GM12878 (cell line): Measurements from ENCODE around the gene NUDT1. TPM values are rescaled to one million over a fixed set of nuclear protein-coding genes. Genes with fewer than 3 reads are reported as not detected.

Experiments used
- ATAC-seq: fragments of 200-7000 bp; cut with Tn5 transposase; 3 replicates; pipeline ENCODE4 v1.9.1; 2020; ENCODE audit warnings: mild to moderate bottlenecking, moderate library complexity
- BruUV-seq: library from RNA; stranded (reverse); fragments of 400-500 nt; replicated peaks from 2 replicates; lab custom pipeline; 2021; lab: Mats Ljungman, UMichigan
- CTCF ChIA-PET: fragments of 300-600 bp; sonication (Branson Sonifier 250); formaldehyde crosslinking; extraction: SDS; loops from one replicate; lab custom pipeline; 2021; ENCODE audit warnings: inconsistent platforms; lab: Yijun Ruan, JAX
- POLR2A ChIA-PET: fragments of 350-600 bp; formaldehyde crosslinking; extraction: SDS; loops from one replicate; lab custom pipeline; 2021; ENCODE audit warnings: inconsistent platforms; lab: Charles Lee
- RAD21 ChIA-PET: fragments of 300-600 bp; sonication (Branson Sonifier 250); formaldehyde crosslinking; loops from one replicate; lab custom pipeline; 2023; ENCODE audit warnings: antibody characterized with exemption; ENCODE audit not compliant: unreplicated experiment; lab: Charles Lee
- SMC1A ChIA-PET: fragments of 300-600 bp; sonication (Branson Sonifier 250); formaldehyde crosslinking; loops from one replicate; lab custom pipeline; 2023; ENCODE audit not compliant: unreplicated experiment, uncharacterized antibody; lab: Charles Lee
- DNase-seq: peaks from one replicate; pipeline ENCODE4 v3.0.0-alpha.2; 2011; ENCODE audit warnings: low read depth, low spot score
- FAIRE-seq: peaks from 3 replicates; lab custom pipeline; 2011; peaks lifted over from hg19 to GRCh38; lab: Jason Lieb, UNC
- H2AFZ ChIP-seq: 2 replicates; pipeline ENCODE4 v1.6.0; 2011; ENCODE audit warnings: low read depth, low read length, control low read depth; ENCODE audit not compliant: control insufficient read depth
- H3K27ac ChIP-seq: 2 replicates; pipeline ENCODE4 v1.5.1; 2011; ENCODE audit warnings: control low read depth; ENCODE audit not compliant: control insufficient read depth, insufficient read depth
- H3K27me3 ChIP-seq, 2 experiments: replicated peaks in 1 of 2; 2 replicates each; pipeline versions ENCODE4 v1.6.0 to v1.6.1; 2011; ENCODE audit warnings: low read length in 1 of 2; ENCODE audit not compliant: control insufficient read depth in 2 of 2, insufficient read depth in 2 of 2
- H3K36me3 ChIP-seq, 2 experiments: 2 replicates each; pipeline ENCODE4 v1.5.1; 2011; ENCODE audit warnings: low read length in 1 of 2; ENCODE audit not compliant: control insufficient read depth in 2 of 2, insufficient read depth in 2 of 2
- H3K4me1 ChIP-seq: 2 replicates; pipeline ENCODE4 v1.6.1; 2011; ENCODE audit warnings: mild to moderate bottlenecking, low read length, moderate library complexity, mixed read lengths; ENCODE audit not compliant: control insufficient read depth, insufficient read depth
- H3K4me2 ChIP-seq: 2 replicates; pipeline ENCODE4 v1.6.0; 2011; ENCODE audit warnings: control low read depth; ENCODE audit not compliant: control insufficient read depth, insufficient read depth
- H3K4me3 ChIP-seq: fragments of 200-600 bp; sonication (generic); 2 replicates; pipeline ENCODE4 v1.5.1; 2016
- H3K79me2 ChIP-seq: 2 replicates; pipeline ENCODE4 v1.6.0; 2011; ENCODE audit warnings: low read length; ENCODE audit not compliant: control insufficient read depth, insufficient read depth
- H3K9ac ChIP-seq: 2 replicates; pipeline ENCODE4 v1.8.0; 2011; ENCODE audit warnings: low read length, control low read depth, mixed read lengths; ENCODE audit not compliant: control insufficient read depth, insufficient read depth
- H3K9me3 ChIP-seq: replicated peaks from 3 replicates; pipeline ENCODE4 v1.5.1; 2011; ENCODE audit warnings: mild to moderate bottlenecking, low read length; ENCODE audit not compliant: control insufficient read depth, insufficient read depth
- H4K20me1 ChIP-seq: 2 replicates; pipeline ENCODE4 v1.6.0; 2011; ENCODE audit not compliant: control insufficient read depth, insufficient read depth
- CBFB ChIP-seq: IDR thresholded peaks from 2 replicates; pipeline ENCODE4 v1.6.1; 2016; ENCODE audit warnings: antibody characterized with exemption, low read depth
- CUX1 ChIP-seq: IDR thresholded peaks from 2 replicates; pipeline ENCODE4 v1.6.1; 2012; ENCODE audit warnings: improper control_type of control experiment, low read depth, low read length; ENCODE audit not compliant: insufficient replicate concordance
- MYC ChIP-seq: IDR thresholded peaks from 2 replicates; pipeline ENCODE4 v1.6.1; 2011; ENCODE audit warnings: mild to moderate bottlenecking, low read length, moderate library complexity, inconsistent platforms; ENCODE audit not compliant: insufficient read depth, insufficient replicate concordance, insufficient read length, severe bottlenecking
- PKNOX1 ChIP-seq: fragments of 450-650 bp; IDR thresholded peaks from 2 replicates; pipeline ENCODE4 v1.6.1; 2016; ENCODE audit warnings: mild to moderate bottlenecking
- TBL1XR1 ChIP-seq: IDR thresholded peaks from 2 replicates; pipeline ENCODE4 v1.6.1; 2012; ENCODE audit warnings: low read depth, low read length, improper control_type of control experiment
- TCF3 ChIP-seq: IDR thresholded peaks from 2 replicates; pipeline ENCODE4 v1.6.1; 2012; ENCODE audit warnings: low read depth, mild to moderate bottlenecking, low read length, borderline replicate concordance; ENCODE audit not compliant: insufficient read depth
- ZBED1 ChIP-seq: IDR thresholded peaks from 2 replicates; pipeline ENCODE4 v1.6.1; 2016; ENCODE audit warnings: borderline replicate concordance
- ZNF24 ChIP-seq: fragments of 450-650 bp; IDR thresholded peaks from 2 replicates; pipeline ENCODE4 v1.6.1; 2017; ENCODE audit warnings: antibody characterized with exemption, mild to moderate bottlenecking
- ZSCAN29 ChIP-seq: fragments of 450-650 bp; IDR thresholded peaks from 2 replicates; pipeline ENCODE4 v1.6.1; 2017; ENCODE audit warnings: mild to moderate bottlenecking, moderate library complexity
- WGBS: methylation state at CpG from one replicate; pipeline ENCODE4 v1.1.6; 2016; ENCODE audit warnings: low lambda C conversion rate; ENCODE audit not compliant: insufficient replicate concordance, insufficient coverage; ENCODE audit errors: missing lambda C conversion rate; 5-methylcytosine and 5-hydroxymethylcytosine counted together
- in situ Hi-C: fragments of 300-500 bp; cut with MboI; formaldehyde crosslinking; loops from 9 replicates; pipeline ENCODE4 v1.14.3; 2018; ENCODE audit warnings: mixed read lengths
- intact Hi-C: fragments of 100-400 bp; cut with micrococcal nuclease; formaldehyde crosslinking; loops from one replicate; pipeline ENCODE4 v1.14.2; 2022; ENCODE audit not compliant: unreplicated experiment
- polyA plus RNA-seq, 11 experiments: library from polyadenylated mRNA; depleted of rRNA in 4 of 11; unstranded in 6 of 11; stranded (reverse) in 5 of 11; fragments of >200 nt; fragmentation: Nextera tagmentation in 4 of 11; fragmentation: Illumina TruSeq in 1 of 11; extraction: Ambion mirVana in 4 of 11; extraction: Trizol in 1 of 11; gene quantifications; 1 replicate in 1 of 11; 2 replicates in 10 of 11; pipeline versions ENCODE4 v1.2.1 to v1.2.3, GENCODE V29; 2011 to 2016; ENCODE audit warnings: inconsistent platforms in 2 of 11, missing spikeins in 2 of 11, low read depth in 1 of 11
- total RNA-seq, 4 experiments: library from RNA; depleted of rRNA in 3 of 4; stranded (reverse); fragments of >200 nt in 3 of 4; fragmentation: Illumina TruSeq in 1 of 4; extraction: Trizol in 1 of 4; gene quantifications; 2 replicates each; pipeline versions ENCODE4 v1.2.1 to v1.2.3, GENCODE V29; 2013 to 2021
- TF ChIP-seq, protein P1 (sequence below): fragments of 450-650 bp; IDR thresholded peaks from 2 replicates; pipeline ENCODE4 v1.6.1; 2016; ENCODE audit warnings: mild to moderate bottlenecking
- TF ChIP-seq, protein P2 (sequence below): fragments of 450-650 bp; IDR thresholded peaks from 2 replicates; pipeline ENCODE4 v1.6.1; 2017; ENCODE audit warnings: mild to moderate bottlenecking, moderate library complexity

The NUDT1 gene
- total and polyA plus RNA-seq, 10 of the 15 experiments (the other 5 are each of a cell fraction or from before 2014, with no cell fraction given), result 7.7 to 122 (median 59.2) TPM

GRCh38 chr7:2276107-2276506, 34.1 kb downstream of the NUDT1 start:
- Histone ChIP-seq H3K4me2 (no peak overlapping the region), H3K79me2 (peaks cover 4% of the 10 kb centered on the region), H2AFZ (no peak overlapping the region), H3K36me3 (peaks cover 7 to 33% of the 10 kb centered on the region in 2 experiments; a peak in 3 of 4 replicates), H3K27me3 (no peaks in the 10 kb centered on the region), H3K4me3 (no peak overlapping the region), H3K4me1 (no peaks in the 10 kb centered on the region), H3K27ac (no peak overlapping the region), H4K20me1 (no peaks in the 10 kb centered on the region), H3K9me3 (no peaks in the 10 kb centered on the region), H3K9ac (no peak overlapping the region)
- in situ Hi-C loops, result no loop called here
- BruUV-seq, result no TSS peak
- DNase-seq, result no peak
- POLR2A ChIA-PET, result interaction anchor here (0.6 kb wide), 1 partner anchor 745 kb away, joined by 3 read pairs; no protein-coding TSS in a partner anchor
- intact Hi-C loops, result no loop called here
- CTCF ChIA-PET, result no interaction called here
- WGBS, result 96% methylated on average over 18 of the region's 18 CpGs
- RAD21 ChIA-PET, result no interaction called here
- no peak for ATAC-seq
- no peak for FAIRE-seq
- SMC1A ChIA-PET, result no interaction called here
- TF ChIP-seq TCF3, result no peak
- TF ChIP-seq PKNOX1, result no peak
- TF ChIP-seq, protein P1, sequence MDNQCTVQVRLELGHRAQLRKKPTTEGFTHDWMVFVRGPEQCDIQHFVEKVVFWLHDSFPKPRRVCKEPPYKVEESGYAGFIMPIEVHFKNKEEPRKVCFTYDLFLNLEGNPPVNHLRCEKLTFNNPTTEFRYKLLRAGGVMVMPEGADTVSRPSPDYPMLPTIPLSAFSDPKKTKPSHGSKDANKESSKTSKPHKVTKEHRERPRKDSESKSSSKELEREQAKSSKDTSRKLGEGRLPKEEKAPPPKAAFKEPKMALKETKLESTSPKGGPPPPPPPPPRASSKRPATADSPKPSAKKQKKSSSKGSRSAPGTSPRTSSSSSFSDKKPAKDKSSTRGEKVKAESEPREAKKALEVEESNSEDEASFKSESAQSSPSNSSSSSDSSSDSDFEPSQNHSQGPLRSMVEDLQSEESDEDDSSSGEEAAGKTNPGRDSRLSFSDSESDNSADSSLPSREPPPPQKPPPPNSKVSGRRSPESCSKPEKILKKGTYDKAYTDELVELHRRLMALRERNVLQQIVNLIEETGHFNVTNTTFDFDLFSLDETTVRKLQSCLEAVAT, result no peak
- no peak for TF ChIP-seq ZNF24
- TF ChIP-seq CBFB, result no peak
- TF ChIP-seq CUX1, result no peak
- TF ChIP-seq TBL1XR1, result no peak
- no peak for TF ChIP-seq ZBED1
- no peak for TF ChIP-seq MYC
- TF ChIP-seq, protein P2, sequence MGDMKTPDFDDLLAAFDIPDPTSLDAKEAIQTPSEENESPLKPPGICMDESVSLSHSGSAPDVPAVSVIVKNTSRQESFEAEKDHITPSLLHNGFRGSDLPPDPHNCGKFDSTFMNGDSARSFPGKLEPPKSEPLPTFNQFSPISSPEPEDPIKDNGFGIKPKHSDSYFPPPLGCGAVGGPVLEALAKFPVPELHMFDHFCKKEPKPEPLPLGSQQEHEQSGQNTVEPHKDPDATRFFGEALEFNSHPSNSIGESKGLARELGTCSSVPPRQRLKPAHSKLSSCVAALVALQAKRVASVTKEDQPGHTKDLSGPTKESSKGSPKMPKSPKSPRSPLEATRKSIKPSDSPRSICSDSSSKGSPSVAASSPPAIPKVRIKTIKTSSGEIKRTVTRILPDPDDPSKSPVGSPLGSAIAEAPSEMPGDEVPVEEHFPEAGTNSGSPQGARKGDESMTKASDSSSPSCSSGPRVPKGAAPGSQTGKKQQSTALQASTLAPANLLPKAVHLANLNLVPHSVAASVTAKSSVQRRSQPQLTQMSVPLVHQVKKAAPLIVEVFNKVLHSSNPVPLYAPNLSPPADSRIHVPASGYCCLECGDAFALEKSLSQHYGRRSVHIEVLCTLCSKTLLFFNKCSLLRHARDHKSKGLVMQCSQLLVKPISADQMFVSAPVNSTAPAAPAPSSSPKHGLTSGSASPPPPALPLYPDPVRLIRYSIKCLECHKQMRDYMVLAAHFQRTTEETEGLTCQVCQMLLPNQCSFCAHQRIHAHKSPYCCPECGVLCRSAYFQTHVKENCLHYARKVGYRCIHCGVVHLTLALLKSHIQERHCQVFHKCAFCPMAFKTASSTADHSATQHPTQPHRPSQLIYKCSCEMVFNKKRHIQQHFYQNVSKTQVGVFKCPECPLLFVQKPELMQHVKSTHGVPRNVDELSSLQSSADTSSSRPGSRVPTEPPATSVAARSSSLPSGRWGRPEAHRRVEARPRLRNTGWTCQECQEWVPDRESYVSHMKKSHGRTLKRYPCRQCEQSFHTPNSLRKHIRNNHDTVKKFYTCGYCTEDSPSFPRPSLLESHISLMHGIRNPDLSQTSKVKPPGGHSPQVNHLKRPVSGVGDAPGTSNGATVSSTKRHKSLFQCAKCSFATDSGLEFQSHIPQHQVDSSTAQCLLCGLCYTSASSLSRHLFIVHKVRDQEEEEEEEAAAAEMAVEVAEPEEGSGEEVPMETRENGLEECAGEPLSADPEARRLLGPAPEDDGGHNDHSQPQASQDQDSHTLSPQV, result no peak
- TF ChIP-seq ZSCAN29, result no peak
